ENCODE results near the gene APLN.

Gene APLN

DNA sequence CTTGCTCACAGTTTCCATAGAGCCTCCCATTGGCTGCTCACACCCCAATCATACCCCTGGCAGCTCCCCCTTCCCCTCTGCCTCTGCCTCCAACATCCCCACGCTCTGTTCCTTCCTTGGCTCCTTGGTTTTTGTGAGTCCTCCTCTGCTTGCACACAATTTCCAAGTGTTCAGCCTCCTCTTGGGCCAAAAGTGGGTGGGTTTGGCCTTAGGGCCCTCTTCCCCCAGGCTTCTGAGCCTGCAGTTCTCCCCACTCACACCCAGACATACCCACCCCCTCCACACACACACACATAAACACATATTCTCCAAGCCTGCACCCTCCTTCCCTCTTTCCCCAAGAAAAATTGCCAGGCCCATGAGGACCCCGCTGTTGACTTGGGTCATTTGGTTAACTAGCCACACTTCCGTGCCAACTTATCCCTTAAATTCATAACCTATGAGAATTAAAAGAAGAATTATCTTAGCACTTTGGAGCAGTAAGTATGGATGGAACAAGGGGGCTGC is 4.5 kb downstream of the APLN start:
- WGBS: 88% methylated on average over 2 of the region's 3 CpGs

GRCh38 chrX:129649268-129650182 is 5.2 kb downstream of the APLN start:
- H3K27me3 ChIP-seq (ENCODE audit: insufficient read depth, low read length): peaks cover 61% of the 10 kb centered on the region
- H3K36me3 ChIP-seq (ENCODE audit: insufficient read depth, low read length): no peaks in the 10 kb centered on the region
- H3K4me1 ChIP-seq (ENCODE audit: insufficient read depth, low read length): no peaks in the 10 kb centered on the region
- WGBS: 53% methylated on average over 9 of the region's 9 CpGs
- no peaks in the 10 kb centered on the region for H3K9me3 ChIP-seq (ENCODE audit: insufficient read depth, low read depth, low read length)
- no peak overlapping the region for H3K9ac ChIP-seq (ENCODE audit: low read depth, low read length)
- no peak overlapping the region for H3K4me3 ChIP-seq (ENCODE audit: low read length)
- no peak overlapping the region for H3K27ac ChIP-seq (ENCODE audit: low read depth, low read length)

More for the DNA sequence above, 4.5 kb downstream of the APLN start:
- Histone ChIP-seq H3K9ac (ENCODE audit: low read depth, low read length) (no peak overlapping the region), H3K36me3 (ENCODE audit: insufficient read depth, low read length) (no peaks in the 10 kb centered on the region), H3K4me1 (ENCODE audit: insufficient read depth, low read length) (no peaks in the 10 kb centered on the region), H3K9me3 (ENCODE audit: insufficient read depth, low read depth, low read length) (no peaks in the 10 kb centered on the region), H3K4me3 (ENCODE audit: low read length) (no peak overlapping the region), H3K27ac (ENCODE audit: low read depth, low read length) (no peak overlapping the region), H3K27me3 (ENCODE audit: insufficient read depth, low read length) (peaks cover 68% of the 10 kb centered on the region)

GRCh38 chrX:129648514-129649267 is 6.1 kb downstream of the APLN start:
- H3K27ac ChIP-seq (ENCODE audit: low read depth, low read length): no peak overlapping the region
- peaks cover 53% of the 10 kb centered on the region for H3K27me3 ChIP-seq (ENCODE audit: insufficient read depth, low read length)
- H3K4me1 ChIP-seq (ENCODE audit: insufficient read depth, low read length): no peaks in the 10 kb centered on the region
- no peaks in the 10 kb centered on the region for H3K9me3 ChIP-seq (ENCODE audit: insufficient read depth, low read depth, low read length)
- no peaks in the 10 kb centered on the region for H3K36me3 ChIP-seq (ENCODE audit: insufficient read depth, low read length)
- WGBS: 90% methylated on average over 20 of the region's 20 CpGs
- H3K9ac ChIP-seq (ENCODE audit: low read depth, low read length): no peak overlapping the region
- no peak overlapping the region for H3K4me3 ChIP-seq (ENCODE audit: low read length)

DNA sequence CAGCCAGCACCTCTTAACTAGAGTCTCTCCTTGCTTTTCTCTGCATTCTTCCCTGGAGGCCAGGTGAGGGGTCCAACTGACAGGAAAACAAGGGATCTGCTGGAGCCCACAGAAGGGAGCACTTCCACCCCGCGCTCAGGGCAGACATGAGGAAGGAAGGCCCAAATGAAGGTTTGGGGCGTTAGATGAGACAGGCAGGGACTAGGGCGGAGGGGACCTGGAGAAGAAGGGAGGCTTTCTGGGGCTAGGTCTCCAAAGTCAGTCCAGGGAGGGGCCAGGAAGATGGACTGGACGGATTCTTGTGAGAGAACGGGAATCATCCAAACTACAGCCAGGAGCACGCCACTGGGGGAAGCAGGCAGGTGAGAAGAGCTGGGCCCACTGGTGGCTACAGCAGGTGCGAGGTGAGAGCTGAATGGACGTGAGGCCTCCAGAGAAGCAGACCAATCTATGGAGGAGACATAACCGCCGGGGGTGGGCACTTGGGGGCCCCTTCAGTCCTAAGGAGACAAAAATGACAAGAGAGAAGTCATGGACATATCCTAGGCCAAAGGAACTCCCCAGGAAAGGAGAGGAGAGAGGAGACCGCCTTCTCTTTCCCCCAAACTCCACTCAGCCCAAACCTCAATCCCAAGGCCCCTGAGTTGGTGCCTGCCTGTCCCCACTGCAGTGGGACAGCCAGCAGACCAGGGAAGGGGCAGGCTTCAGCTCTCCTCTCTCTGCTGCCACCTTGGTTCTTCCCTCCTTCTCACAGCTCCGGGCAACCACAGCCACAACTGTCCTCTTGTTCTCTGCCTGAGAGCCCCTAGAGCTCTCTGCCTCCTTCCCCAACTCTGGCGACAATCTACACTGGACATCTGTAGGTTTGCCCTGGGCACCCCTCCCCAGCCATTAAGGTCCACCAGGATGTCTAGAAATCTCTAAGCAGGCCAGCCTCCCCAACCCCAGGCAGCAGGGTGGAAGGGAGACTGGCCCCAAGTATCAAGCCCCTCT is 7.0 kb downstream of the APLN start:
- no peak overlapping the region for H3K9ac ChIP-seq (ENCODE audit: low read depth, low read length)
- peaks cover 43% of the 10 kb centered on the region for H3K27me3 ChIP-seq (ENCODE audit: insufficient read depth, low read length)
- H3K9me3 ChIP-seq (ENCODE audit: insufficient read depth, low read depth, low read length): no peaks in the 10 kb centered on the region
- WGBS: 89% methylated on average over 13 of the region's 14 CpGs
- no peak overlapping the region for H3K4me3 ChIP-seq (ENCODE audit: low read length)
- no peaks in the 10 kb centered on the region for H3K4me1 ChIP-seq (ENCODE audit: insufficient read depth, low read length)
- no peak overlapping the region for H3K27ac ChIP-seq (ENCODE audit: low read depth, low read length)
- H3K36me3 ChIP-seq (ENCODE audit: insufficient read depth, low read length): no peaks in the 10 kb centered on the region

DNA sequence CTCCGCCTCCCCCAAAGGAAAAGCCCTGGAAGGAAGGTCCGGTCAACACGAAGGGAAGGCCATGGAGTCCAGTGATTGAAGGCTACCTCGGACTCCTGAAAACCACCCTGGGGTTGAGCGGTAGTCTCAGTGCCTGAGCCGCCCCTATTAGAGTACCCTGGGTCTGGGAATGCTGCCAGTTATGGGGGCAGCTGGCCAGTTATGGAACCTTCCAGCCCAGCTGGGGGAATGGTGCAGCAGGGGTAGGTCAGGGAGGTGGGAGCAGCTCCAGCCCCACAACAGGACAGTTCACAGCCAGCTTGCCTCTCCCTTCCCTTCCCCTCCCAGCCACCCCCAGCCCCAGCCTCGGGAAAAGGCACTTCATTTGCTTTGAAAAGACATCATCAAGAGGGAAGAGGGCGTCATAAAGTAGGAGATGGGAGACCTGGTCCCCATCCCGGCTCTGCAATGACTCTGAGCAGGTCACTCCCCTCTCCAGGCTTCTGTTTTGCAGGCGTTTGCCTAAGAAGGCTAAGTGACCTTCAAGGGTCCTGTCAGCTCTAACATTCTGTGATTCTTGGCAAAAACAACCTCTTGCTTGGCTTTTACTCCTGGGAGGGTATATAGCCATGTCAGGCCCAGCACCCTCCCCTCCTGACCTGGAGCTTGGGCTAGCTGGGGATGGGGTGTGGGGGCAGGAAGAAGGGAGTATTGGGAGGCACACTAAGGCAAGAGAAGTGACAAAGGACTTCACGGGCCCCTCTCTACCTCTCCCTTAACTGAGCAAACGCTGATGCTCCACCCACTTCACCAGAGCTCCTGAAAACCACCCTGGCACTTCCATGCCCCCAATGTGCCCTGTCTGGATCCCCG is 8.0 kb downstream of the APLN start:
- 80% methylated on average over 13 of the region's 13 CpGs for WGBS
- Histone ChIP-seq H3K27me3 (ENCODE audit: insufficient read depth, low read length) (peaks cover 34% of the 10 kb centered on the region), H3K9ac (ENCODE audit: low read depth, low read length) (no peak overlapping the region), H3K4me1 (ENCODE audit: insufficient read depth, low read length) (no peaks in the 10 kb centered on the region), H3K27ac (ENCODE audit: low read depth, low read length) (no peak overlapping the region), H3K4me3 (ENCODE audit: low read length) (no peak overlapping the region), H3K36me3 (ENCODE audit: insufficient read depth, low read length) (no peaks in the 10 kb centered on the region), H3K9me3 (ENCODE audit: insufficient read depth, low read depth, low read length) (no peaks in the 10 kb centered on the region)

GRCh38 chrX:129642641-129643040 is 12.1 kb downstream of the APLN start:
- Histone ChIP-seq H3K4me1 (ENCODE audit: insufficient read depth, low read length) (no peaks in the 10 kb centered on the region), H3K9me3 (ENCODE audit: insufficient read depth, low read depth, low read length) (no peaks in the 10 kb centered on the region), H3K9ac (ENCODE audit: low read depth, low read length) (no peak overlapping the region), H3K27ac (ENCODE audit: low read depth, low read length) (no peak overlapping the region), H3K36me3 (ENCODE audit: insufficient read depth, low read length) (no peaks in the 10 kb centered on the region), H3K4me3 (ENCODE audit: low read length) (no peak overlapping the region), H3K27me3 (ENCODE audit: insufficient read depth, low read length) (no peaks in the 10 kb centered on the region; the same call in 1 of the 2 replicates)
- 93% methylated on average over 4 of the region's 4 CpGs for WGBS

- no peaks in the 10 kb centered on the region for H3K4me1 ChIP-seq (ENCODE audit: insufficient read depth, low read length)
- H3K27me3 ChIP-seq (ENCODE audit: insufficient read depth, low read length): no peaks in the 10 kb centered on the region; the same call in 1 of the 2 replicates
- no peaks in the 10 kb centered on the region for H3K9me3 ChIP-seq (ENCODE audit: insufficient read depth, low read depth, low read length)
- no peak overlapping the region for H3K9ac ChIP-seq (ENCODE audit: low read depth, low read length)
- H3K27ac ChIP-seq (ENCODE audit: low read depth, low read length): no peak overlapping the region
- H3K36me3 ChIP-seq (ENCODE audit: insufficient read depth, low read length): no peaks in the 10 kb centered on the region
- H3K4me3 ChIP-seq (ENCODE audit: low read length): no peak overlapping the region
- WGBS: 94% methylated on average over 3 of the region's 3 CpGs
Observed at GRCh38 chrX:129641941-129642340, 12.8 kb downstream of the APLN start.

DNA sequence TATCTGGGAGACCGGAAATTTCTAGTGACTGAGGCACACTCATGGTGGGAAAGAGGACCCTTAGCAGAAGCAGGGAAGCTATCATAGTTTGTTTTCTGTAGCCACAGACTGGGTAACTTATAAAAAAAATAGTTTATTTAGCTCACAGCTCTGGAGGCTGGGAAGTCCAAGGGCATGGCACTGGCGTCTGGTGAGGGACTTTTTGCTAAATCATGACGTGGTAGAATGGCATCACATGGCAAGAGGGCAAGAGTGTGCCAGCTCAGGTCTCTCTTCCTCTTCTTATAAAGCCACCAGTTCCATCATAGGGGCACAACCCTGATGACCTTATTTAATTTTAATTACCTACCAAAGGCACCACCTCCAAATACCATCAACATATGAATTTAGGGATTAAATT is 13.3 kb downstream of the APLN start:
- no peaks in the 10 kb centered on the region; the same call in 1 of the 2 replicates for H3K27me3 ChIP-seq (ENCODE audit: insufficient read depth, low read length)
- H3K27ac ChIP-seq (ENCODE audit: low read depth, low read length): no peak overlapping the region
- H3K4me3 ChIP-seq (ENCODE audit: low read length): no peak overlapping the region
- H3K9me3 ChIP-seq (ENCODE audit: insufficient read depth, low read depth, low read length): no peaks in the 10 kb centered on the region
- 91% methylated on average over 3 of the region's 3 CpGs for WGBS
- H3K36me3 ChIP-seq (ENCODE audit: insufficient read depth, low read length): no peaks in the 10 kb centered on the region
- H3K9ac ChIP-seq (ENCODE audit: low read depth, low read length): no peak overlapping the region
- no peaks in the 10 kb centered on the region for H3K4me1 ChIP-seq (ENCODE audit: insufficient read depth, low read length)

- Histone ChIP-seq H3K27ac (ENCODE audit: low read depth, low read length) (no peak overlapping the region), H3K36me3 (ENCODE audit: insufficient read depth, low read length) (no peaks in the 10 kb centered on the region), H3K4me1 (ENCODE audit: insufficient read depth, low read length) (no peaks in the 10 kb centered on the region), H3K9ac (ENCODE audit: low read depth, low read length) (no peak overlapping the region), H3K9me3 (ENCODE audit: insufficient read depth, low read depth, low read length) (no peaks in the 10 kb centered on the region), H3K27me3 (ENCODE audit: insufficient read depth, low read length) (no peaks in the 10 kb centered on the region), H3K4me3 (ENCODE audit: low read length) (no peak overlapping the region)
- 100% methylated on average over 1 of the region's 1 CpG for WGBS
Observed at GRCh38 chrX:129640737-129641136, 14.0 kb downstream of the APLN start.

- 87% methylated on average over 7 of the region's 8 CpGs for WGBS
- H3K9ac ChIP-seq (ENCODE audit: low read depth, low read length): no peak overlapping the region
- H3K4me1 ChIP-seq (ENCODE audit: insufficient read depth, low read length): no peaks in the 10 kb centered on the region
- H3K27ac ChIP-seq (ENCODE audit: low read depth, low read length): no peak overlapping the region
- no peaks in the 10 kb centered on the region for H3K9me3 ChIP-seq (ENCODE audit: insufficient read depth, low read depth, low read length)
- H3K4me3 ChIP-seq (ENCODE audit: low read length): no peak overlapping the region
- no peaks in the 10 kb centered on the region for H3K36me3 ChIP-seq (ENCODE audit: insufficient read depth, low read length)
- no peaks in the 10 kb centered on the region for H3K27me3 ChIP-seq (ENCODE audit: insufficient read depth, low read length)
Observed at GRCh38 chrX:129638917-129639316, 15.8 kb downstream of the APLN start.
